HL-60 (cell line): Measurements from ENCODE around the gene SF3B4.
A peak's percentile ranks its signal among the peaks of the same experiment; 100 is the strongest.

Source experiments
- GABPA ChIP-seq: IDR thresholded peaks from 2 replicates; pipeline ENCODE4 v1.6.1; 2012; ENCODE audit warnings: low read depth
- POLR2AphosphoS5 ChIP-seq: IDR thresholded peaks from 2 replicates; pipeline ENCODE4 v1.6.1; 2012; ENCODE audit warnings: low read depth
- SPI1 ChIP-seq: IDR thresholded peaks from 2 replicates; pipeline ENCODE4 v1.6.1; 2012; ENCODE audit warnings: low read depth, mild to moderate bottlenecking, borderline replicate concordance
- TF ChIP-seq, protein P1 (sequence below): IDR thresholded peaks from one replicate; pipeline ENCODE4 v1.5.1; 2011; ENCODE audit warnings: low read length, control low read depth, inconsistent platforms; ENCODE audit not compliant: insufficient read depth
- TF ChIP-seq, protein P2 (sequence below): IDR thresholded peaks from 2 replicates; pipeline ENCODE4 v1.6.1; 2012; ENCODE audit warnings: low read depth; ENCODE audit not compliant: insufficient replicate concordance

GRCh38 chr1:149899460-149900284, 27.9 kb downstream of the SF3B4 start, which contains the start of gene BOLA1:
- TF ChIP-seq, protein P1, sequence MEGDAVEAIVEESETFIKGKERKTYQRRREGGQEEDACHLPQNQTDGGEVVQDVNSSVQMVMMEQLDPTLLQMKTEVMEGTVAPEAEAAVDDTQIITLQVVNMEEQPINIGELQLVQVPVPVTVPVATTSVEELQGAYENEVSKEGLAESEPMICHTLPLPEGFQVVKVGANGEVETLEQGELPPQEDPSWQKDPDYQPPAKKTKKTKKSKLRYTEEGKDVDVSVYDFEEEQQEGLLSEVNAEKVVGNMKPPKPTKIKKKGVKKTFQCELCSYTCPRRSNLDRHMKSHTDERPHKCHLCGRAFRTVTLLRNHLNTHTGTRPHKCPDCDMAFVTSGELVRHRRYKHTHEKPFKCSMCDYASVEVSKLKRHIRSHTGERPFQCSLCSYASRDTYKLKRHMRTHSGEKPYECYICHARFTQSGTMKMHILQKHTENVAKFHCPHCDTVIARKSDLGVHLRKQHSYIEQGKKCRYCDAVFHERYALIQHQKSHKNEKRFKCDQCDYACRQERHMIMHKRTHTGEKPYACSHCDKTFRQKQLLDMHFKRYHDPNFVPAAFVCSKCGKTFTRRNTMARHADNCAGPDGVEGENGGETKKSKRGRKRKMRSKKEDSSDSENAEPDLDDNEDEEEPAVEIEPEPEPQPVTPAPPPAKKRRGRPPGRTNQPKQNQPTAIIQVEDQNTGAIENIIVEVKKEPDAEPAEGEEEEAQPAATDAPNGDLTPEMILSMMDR: no peak
- TF ChIP-seq, protein P2, sequence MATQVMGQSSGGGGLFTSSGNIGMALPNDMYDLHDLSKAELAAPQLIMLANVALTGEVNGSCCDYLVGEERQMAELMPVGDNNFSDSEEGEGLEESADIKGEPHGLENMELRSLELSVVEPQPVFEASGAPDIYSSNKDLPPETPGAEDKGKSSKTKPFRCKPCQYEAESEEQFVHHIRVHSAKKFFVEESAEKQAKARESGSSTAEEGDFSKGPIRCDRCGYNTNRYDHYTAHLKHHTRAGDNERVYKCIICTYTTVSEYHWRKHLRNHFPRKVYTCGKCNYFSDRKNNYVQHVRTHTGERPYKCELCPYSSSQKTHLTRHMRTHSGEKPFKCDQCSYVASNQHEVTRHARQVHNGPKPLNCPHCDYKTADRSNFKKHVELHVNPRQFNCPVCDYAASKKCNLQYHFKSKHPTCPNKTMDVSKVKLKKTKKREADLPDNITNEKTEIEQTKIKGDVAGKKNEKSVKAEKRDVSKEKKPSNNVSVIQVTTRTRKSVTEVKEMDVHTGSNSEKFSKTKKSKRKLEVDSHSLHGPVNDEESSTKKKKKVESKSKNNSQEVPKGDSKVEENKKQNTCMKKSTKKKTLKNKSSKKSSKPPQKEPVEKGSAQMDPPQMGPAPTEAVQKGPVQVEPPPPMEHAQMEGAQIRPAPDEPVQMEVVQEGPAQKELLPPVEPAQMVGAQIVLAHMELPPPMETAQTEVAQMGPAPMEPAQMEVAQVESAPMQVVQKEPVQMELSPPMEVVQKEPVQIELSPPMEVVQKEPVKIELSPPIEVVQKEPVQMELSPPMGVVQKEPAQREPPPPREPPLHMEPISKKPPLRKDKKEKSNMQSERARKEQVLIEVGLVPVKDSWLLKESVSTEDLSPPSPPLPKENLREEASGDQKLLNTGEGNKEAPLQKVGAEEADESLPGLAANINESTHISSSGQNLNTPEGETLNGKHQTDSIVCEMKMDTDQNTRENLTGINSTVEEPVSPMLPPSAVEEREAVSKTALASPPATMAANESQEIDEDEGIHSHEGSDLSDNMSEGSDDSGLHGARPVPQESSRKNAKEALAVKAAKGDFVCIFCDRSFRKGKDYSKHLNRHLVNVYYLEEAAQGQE: no peak
- TF ChIP-seq POLR2AphosphoS5 (peak; percentile 56), GABPA (no peak; the same call in 1 of the 2 replicates), SPI1 (no peak; the same call in 1 of the 2 replicates)
